Muscle of leg (tissue), 11 donors: ENCODE data around the gene CKAP2. TPM values are rescaled to one million over a fixed set of nuclear protein-coding genes. Genes with fewer than 3 reads are reported as not detected.
"Not testable (repeated sequence)": the region's sequence is repeated elsewhere in the genome, so short reads cannot be mapped to it uniquely, and the experiment has no call there.

Experiments
- DNase-seq: peaks from one replicate; pipeline ENCODE4 v3.0.0; 2013
- H3K27ac ChIP-seq: one replicate; pipeline ENCODE4 v1.5.1; 2013; ENCODE audit warnings: mild to moderate bottlenecking, low read length, control low read depth
- H3K27me3 ChIP-seq: one replicate; pipeline ENCODE4 v1.6.1; 2013; ENCODE audit warnings: low read length; ENCODE audit not compliant: control insufficient read depth, insufficient read depth
- H3K36me3 ChIP-seq: one replicate; pipeline ENCODE4 v1.6.1; 2013; ENCODE audit warnings: low read length; ENCODE audit not compliant: control insufficient read depth, insufficient read depth
- H3K4me1 ChIP-seq: one replicate; pipeline ENCODE4 v1.6.1; 2013; ENCODE audit warnings: low read length; ENCODE audit not compliant: control insufficient read depth, insufficient read depth
- H3K4me3 ChIP-seq: one replicate; pipeline ENCODE4 v1.5.1; 2013; ENCODE audit warnings: low read length, control low read depth
- H3K9me3 ChIP-seq: replicated peaks from 2 replicates; pipeline ENCODE4 v1.6.1; 2013; ENCODE audit warnings: low read depth, low read length; ENCODE audit not compliant: control insufficient read depth
- WGBS: methylation state at CpG from one replicate; pipeline ENCODE4 v1.1.5; 2013; ENCODE audit warnings: missing lambda C conversion rate; ENCODE audit not compliant: insufficient coverage; 5-methylcytosine and 5-hydroxymethylcytosine counted together
- polyA plus RNA-seq, 8 donors: library from polyadenylated mRNA; unstranded; fragments of 120-200 nt; gene quantifications; one replicate each; pipeline versions ENCODE4 v1.2.1 to v1.2.3, GENCODE V29; 2013; ENCODE audit warnings: inconsistent platforms in 1 of 8, low replicate concordance in 1 of 8; ENCODE audit not compliant: insufficient read length in 8 of 8, insufficient read depth in 1 of 8
- total RNA-seq: library from RNA; stranded (reverse); fragments of 120-200 nt; gene quantifications from one replicate; pipeline ENCODE4 v1.2.4, GENCODE V29; 2013

CKAP2 gene
- total and polyA plus RNA-seq, 9 donors = 20.3 to 42.4 (median 37.2) TPM

- not testable (repeated sequence) for H3K27me3 ChIP-seq, H3K4me1 ChIP-seq, DNase-seq, H3K9me3 ChIP-seq, H3K27ac ChIP-seq, H3K4me3 ChIP-seq, H3K36me3 ChIP-seq
- WGBS = no CpG with 5 or more reads among the region's 2 CpGs
These were observed 31.8 kb downstream of the CKAP2 start for GRCh38 chr13:52487078-52487477.

- H3K4me1 ChIP-seq, H3K9me3 ChIP-seq, DNase-seq, H3K4me3 ChIP-seq, H3K36me3 ChIP-seq, H3K27ac ChIP-seq, H3K27me3 ChIP-seq: not testable (repeated sequence)
- WGBS = no CpG with 5 or more reads among the region's 22 CpGs
These were observed 33.5 kb downstream of the CKAP2 start for GRCh38 chr13:52488763-52489162.

- not testable (repeated sequence) for H3K27me3 ChIP-seq, H3K27ac ChIP-seq, H3K4me1 ChIP-seq, DNase-seq, H3K9me3 ChIP-seq, H3K4me3 ChIP-seq, H3K36me3 ChIP-seq
- no CpG with 5 or more reads among the region's 5 CpGs for WGBS
These were observed 35.7 kb downstream of the CKAP2 start for GRCh38 chr13:52491015-52491414.

GRCh38 chr13:52494241-52494640, 39.0 kb downstream of the CKAP2 start:
- not testable (repeated sequence) for H3K4me3 ChIP-seq, H3K36me3 ChIP-seq, H3K9me3 ChIP-seq, H3K27ac ChIP-seq, H3K27me3 ChIP-seq, H3K4me1 ChIP-seq, DNase-seq
- no CpG with 5 or more reads among the region's 5 CpGs for WGBS

- H3K4me1 ChIP-seq, H3K27ac ChIP-seq, H3K27me3 ChIP-seq, DNase-seq, H3K36me3 ChIP-seq, H3K9me3 ChIP-seq, H3K4me3 ChIP-seq: not testable (repeated sequence)
- no CpG with 5 or more reads among the region's 3 CpGs for WGBS
These were observed 42.7 kb downstream of the CKAP2 start for GRCh38 chr13:52497979-52498378.

GRCh38 chr13:52502277-52502676, 47.0 kb downstream of the CKAP2 start:
- H3K36me3 ChIP-seq = not testable (repeated sequence)

GRCh38 chr13:52505843-52506242, 50.6 kb downstream of the CKAP2 start:
- not testable (repeated sequence) for H3K36me3 ChIP-seq, H3K4me3 ChIP-seq, H3K9me3 ChIP-seq, DNase-seq, H3K27ac ChIP-seq, H3K27me3 ChIP-seq, H3K4me1 ChIP-seq
- no CpG with 5 or more reads among the region's 1 CpG for WGBS

More at GRCh38 chr13:52502277-52502676, 47.0 kb downstream of the CKAP2 start:
- not testable (repeated sequence) for DNase-seq, H3K4me1 ChIP-seq, H3K27ac ChIP-seq, H3K9me3 ChIP-seq, H3K4me3 ChIP-seq, H3K27me3 ChIP-seq
- WGBS = 86% methylated on average over 4 of the region's 7 CpGs

- not testable (repeated sequence) for H3K9me3 ChIP-seq, H3K4me1 ChIP-seq, H3K4me3 ChIP-seq, H3K36me3 ChIP-seq, H3K27me3 ChIP-seq, H3K27ac ChIP-seq, DNase-seq
- WGBS = no CpG with 5 or more reads among the region's 6 CpGs
These were observed 54.3 kb downstream of the CKAP2 start for GRCh38 chr13:52509532-52509931.

GRCh38 chr13:52510221-52510797, 55.0 kb downstream of the CKAP2 start:
- H3K9me3 ChIP-seq, H3K36me3 ChIP-seq, H3K4me1 ChIP-seq, H3K4me3 ChIP-seq, H3K27me3 ChIP-seq, H3K27ac ChIP-seq: not testable (repeated sequence)
- DNase-seq = peak; percentile 46
- WGBS = no CpG with 5 or more reads among the region's 3 CpGs

GRCh38 chr13:52511598-52511997, 56.3 kb downstream of the CKAP2 start:
- not testable (repeated sequence) for H3K4me1 ChIP-seq, H3K9me3 ChIP-seq, H3K4me3 ChIP-seq, H3K36me3 ChIP-seq, H3K27me3 ChIP-seq, DNase-seq, H3K27ac ChIP-seq
- no CpG with 5 or more reads among the region's 4 CpGs for WGBS

- not testable (repeated sequence) for H3K4me1 ChIP-seq, H3K4me3 ChIP-seq, H3K36me3 ChIP-seq, H3K27me3 ChIP-seq, H3K9me3 ChIP-seq, H3K27ac ChIP-seq
- DNase-seq = peak; percentile 17
- no CpG with 5 or more reads among the region's 6 CpGs for WGBS
These were observed 58.8 kb downstream of the CKAP2 start for GRCh38 chr13:52513957-52514596.
